HG02798 (cell line): ENCODE data around the gene TPD52L2.
"Not testable (repeated sequence)": the region's sequence is repeated elsewhere in the genome, so short reads cannot be mapped to it uniquely, and the experiment has no call there.

Experiments
- ATAC-seq: cut with Tn5 transposase; IDR thresholded peaks from one replicate; pipeline ENCODE4 v1.9.1; 2021; ENCODE audit warnings: mild to moderate bottlenecking; ENCODE audit not compliant: unreplicated experiment, poor library complexity

The TPD52L2 gene

GRCh38 chr20:63893999-63894357 lies 28.9 kb downstream of the TPD52L2 start:
- ATAC-seq: no peak

- ATAC-seq: peak; percentile 95
Observed at GRCh38 chr20:63894358-63895201, 29.5 kb downstream of the TPD52L2 start, which contains the start of gene DNAJC5. TSS of gene DNAJC5 (plus strand) at chr20:63895126. CDS start at chr20:63928346, 33,220 bp downstream.

DNA sequence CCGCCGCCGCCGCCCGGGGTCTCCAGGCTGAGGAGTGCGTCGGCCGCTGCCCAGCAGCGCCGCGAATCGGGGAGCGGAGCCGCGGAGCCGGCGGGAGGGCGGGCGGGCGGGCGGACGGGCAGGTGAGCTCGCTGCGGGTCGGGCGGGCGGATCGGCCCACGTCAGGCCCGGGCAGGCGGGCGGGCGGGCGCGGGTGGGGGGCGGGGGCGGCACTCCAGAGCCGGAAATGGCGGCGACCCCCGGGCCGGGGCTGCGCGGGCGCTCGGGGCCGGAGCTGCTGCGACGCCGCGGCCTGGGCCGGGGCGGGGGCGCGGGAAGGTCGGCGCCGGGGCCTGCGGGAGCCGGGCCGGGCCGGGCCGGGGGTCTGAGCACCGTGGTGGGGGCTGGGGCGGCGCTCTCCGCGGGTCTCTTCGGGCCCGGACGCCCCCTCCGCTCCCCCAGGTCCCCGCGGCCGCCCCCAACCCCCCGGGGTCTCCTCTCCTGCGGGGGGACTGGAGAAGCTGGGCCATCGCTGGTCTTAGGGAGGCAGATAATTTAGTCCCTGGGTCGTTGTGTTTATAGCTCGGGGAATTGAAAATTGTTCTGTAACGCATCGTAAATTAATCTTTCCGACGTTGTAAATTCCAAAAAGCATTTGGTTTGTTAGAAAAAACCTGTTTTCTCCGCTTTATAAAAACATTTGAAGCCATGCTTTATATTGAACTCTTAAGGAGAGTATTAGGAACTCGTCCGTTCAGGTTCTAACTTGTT lies 30.3 kb downstream of the TPD52L2 start:
- no peak for ATAC-seq

- ATAC-seq: no peak
Observed at GRCh38 chr20:63895952-63896263, 30.8 kb downstream of the TPD52L2 start.

GRCh38 chr20:63896264-63897105 lies 31.4 kb downstream of the TPD52L2 start:
- peak; percentile 20 for ATAC-seq

DNA sequence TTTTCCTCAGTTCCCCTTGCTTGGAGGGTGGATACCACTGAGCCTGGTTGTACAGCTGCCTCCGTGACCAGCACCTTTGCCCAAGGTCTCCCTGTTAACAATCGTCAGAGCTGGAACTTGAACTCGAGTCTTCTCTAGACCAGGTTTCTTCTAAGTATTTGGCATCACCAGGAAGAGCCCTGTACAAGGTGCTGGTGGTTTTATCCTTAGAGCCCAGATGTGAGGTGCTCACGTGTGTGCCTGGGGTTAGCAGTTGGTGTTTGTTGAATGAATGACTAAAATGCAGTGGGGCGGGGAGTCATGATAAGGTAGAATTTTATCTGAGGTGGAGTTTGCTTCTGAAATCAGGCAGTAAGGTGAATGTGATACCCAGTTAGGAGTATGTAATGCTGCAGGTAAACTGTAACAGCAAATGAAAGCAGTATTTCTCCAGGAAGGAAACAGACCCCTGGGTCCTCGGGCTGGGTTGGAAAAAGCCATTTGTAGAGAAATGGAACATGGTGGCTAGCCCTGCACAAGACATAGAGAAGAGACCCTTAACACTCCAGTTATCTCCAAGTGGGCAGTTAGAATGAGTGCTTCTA lies 33.0 kb downstream of the TPD52L2 start:
- ATAC-seq: no peak

- ATAC-seq: no peak
Observed at GRCh38 chr20:63898882-63899558, 34.0 kb downstream of the TPD52L2 start.

- no peak for ATAC-seq
Observed at GRCh38 chr20:63900413-63900812, 35.3 kb downstream of the TPD52L2 start.

- ATAC-seq: no peak
Observed at GRCh38 chr20:63903796-63904561, 38.9 kb downstream of the TPD52L2 start.

GRCh38 chr20:63908008-63908682 lies 43.1 kb downstream of the TPD52L2 start:
- no peak for ATAC-seq

DNA sequence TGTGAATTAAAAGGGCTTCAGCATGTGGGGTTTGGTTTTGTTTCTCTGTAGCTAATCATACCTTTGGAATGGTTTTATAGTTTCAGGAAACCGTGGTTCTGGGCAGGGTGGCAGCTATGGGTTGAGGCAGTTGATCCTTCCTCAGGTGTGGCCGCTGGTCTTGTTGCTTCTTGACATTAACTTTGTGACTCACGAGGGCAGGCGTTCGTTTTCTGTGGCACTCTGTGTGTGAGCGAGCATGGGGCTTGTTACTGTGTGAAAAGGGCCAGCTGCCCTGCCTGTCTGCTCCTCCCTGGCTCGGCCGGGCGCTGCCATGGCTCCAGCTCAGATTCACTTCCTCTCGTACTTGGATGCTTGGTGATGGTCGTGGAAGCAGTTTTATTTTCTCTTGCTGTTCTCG lies 46.1 kb downstream of the TPD52L2 start:
- no peak for ATAC-seq

- no peak for ATAC-seq
Observed at GRCh38 chr20:63913768-63914167, 48.7 kb downstream of the TPD52L2 start.

DNA sequence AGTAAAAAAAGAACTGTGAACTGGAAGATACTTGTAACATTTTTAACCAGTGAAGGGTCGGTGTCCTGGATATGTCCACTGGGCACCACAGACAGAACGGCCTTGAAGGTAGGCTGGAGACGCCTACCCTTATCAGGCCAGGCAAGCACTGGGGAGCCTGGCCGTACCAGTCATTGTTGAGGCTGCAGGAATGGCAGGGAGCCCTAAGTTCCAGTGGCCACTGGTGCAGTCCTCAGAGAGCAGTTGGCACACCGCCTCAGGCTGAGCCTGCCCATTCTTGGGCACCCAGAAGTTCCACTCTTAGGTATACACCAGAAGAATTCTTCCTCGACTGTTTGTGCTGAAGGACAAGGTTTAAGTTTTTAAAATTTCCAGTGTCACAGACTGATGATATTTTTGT lies 50.4 kb downstream of the TPD52L2 start:
- ATAC-seq: no peak

DNA sequence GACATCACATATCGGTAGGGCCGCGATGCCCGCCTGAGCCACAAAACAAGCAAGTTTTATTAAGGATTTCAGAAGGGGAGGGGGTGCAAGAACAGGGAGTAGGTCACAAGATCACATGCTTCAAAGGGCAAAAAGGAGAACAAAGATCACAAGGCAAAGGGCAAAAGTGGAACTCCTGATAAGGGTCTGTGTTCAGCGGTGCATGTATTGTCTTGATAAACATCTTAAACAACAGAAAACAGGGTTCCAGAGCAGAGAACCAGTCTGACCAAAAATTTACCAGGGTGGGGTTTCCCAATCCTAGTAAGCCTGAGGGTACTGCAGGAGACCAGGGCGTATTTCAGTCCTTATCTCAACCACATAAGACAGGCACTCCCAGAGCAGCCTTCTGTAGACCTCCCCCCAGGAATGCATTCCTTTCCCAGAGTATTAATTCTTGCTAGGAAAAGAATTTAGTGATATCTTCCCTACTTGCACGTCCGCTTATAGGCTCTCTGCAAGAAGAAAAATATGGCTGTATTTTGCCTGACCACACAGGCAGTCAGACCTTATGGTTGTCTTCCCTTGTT lies 51.4 kb downstream of the TPD52L2 start:
- not testable (repeated sequence) for ATAC-seq

GRCh38 chr20:63917811-63918210 lies 52.7 kb downstream of the TPD52L2 start:
- no peak for ATAC-seq

DNA sequence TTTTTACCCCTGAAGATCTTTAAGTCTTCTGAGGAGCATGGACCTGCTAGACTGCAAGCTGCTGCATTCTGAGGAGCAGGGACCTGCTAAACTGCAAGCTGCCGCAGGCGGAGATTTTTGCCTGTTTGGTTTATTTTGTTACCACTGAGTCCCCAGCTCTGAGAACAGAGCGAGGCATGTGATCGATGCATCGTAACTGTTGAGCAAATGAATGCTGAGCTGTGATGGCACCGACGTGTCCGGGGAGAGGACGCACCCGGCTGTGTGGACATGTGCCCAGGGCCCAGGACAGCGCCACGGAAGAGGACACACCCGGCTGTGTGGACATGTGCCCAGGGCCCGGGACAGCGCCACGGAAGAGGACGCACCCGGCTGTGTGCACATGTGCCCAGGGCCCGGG lies 54.1 kb downstream of the TPD52L2 start:
- no peak for ATAC-seq

DNA sequence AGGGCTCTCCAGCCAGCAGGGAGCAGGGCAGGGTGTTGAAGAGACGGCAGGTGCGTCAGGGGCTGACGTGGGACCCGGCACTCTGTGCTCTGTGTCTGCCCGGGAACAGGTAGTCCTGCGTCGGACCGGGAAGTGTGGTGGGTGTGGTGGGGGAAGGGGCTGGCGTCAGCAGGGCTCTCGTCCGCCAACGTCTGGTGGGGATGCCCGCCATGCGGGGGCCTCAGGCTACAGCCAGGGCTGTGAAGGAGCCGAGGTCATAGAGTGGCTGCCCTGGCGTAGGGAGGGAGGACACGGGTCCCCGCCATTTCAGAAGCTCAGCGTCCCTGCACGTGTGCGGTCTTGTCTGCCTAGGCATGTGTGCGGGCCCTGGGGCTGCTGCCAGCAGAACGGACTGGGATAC lies 55.2 kb downstream of the TPD52L2 start:
- no peak for ATAC-seq

- no peak for ATAC-seq
Observed at GRCh38 chr20:63923651-63924050, 58.6 kb downstream of the TPD52L2 start.
